GM21717 (cell line): ENCODE measurements around the gene NIPAL3.
"Not testable (repeated sequence)": the region's sequence is repeated elsewhere in the genome, so short reads cannot be mapped to it uniquely, and the experiment has no call there.

Source experiments
- ATAC-seq: cut with Tn5 transposase; IDR thresholded peaks from one replicate; pipeline ENCODE4 v1.9.1; 2021; ENCODE audit warnings: mild to moderate bottlenecking, moderate library complexity; ENCODE audit not compliant: unreplicated experiment

Gene NIPAL3

GRCh38 chr1:24421502-24421901, 5.9 kb downstream of the NIPAL3 start:
- no peak for ATAC-seq

- no peak for ATAC-seq
Observed at GRCh38 chr1:24424207-24424606, 8.6 kb downstream of the NIPAL3 start.

GRCh38 chr1:24424990-24425389, 9.4 kb downstream of the NIPAL3 start:
- ATAC-seq: no peak

- ATAC-seq: no peak
Observed at GRCh38 chr1:24425441-24425840, 9.8 kb downstream of the NIPAL3 start.

GRCh38 chr1:24425922-24426321, 10.3 kb downstream of the NIPAL3 start:
- ATAC-seq: no peak

GRCh38 chr1:24426744-24427544, 11.3 kb downstream of the NIPAL3 start:
- no peak for ATAC-seq

- no peak for ATAC-seq
Observed at GRCh38 chr1:24427545-24427862, 11.9 kb downstream of the NIPAL3 start.

- ATAC-seq: no peak
Observed at GRCh38 chr1:24435782-24436365, 20.3 kb downstream of the NIPAL3 start.

- no peak for ATAC-seq
Observed at GRCh38 chr1:24437631-24438396, 22.2 kb downstream of the NIPAL3 start.

- ATAC-seq: no peak
Observed at GRCh38 chr1:24438423-24438901, 22.9 kb downstream of the NIPAL3 start.

GRCh38 chr1:24440436-24440835, 24.8 kb downstream of the NIPAL3 start:
- ATAC-seq: no peak

GRCh38 chr1:24441480-24441879, 25.9 kb downstream of the NIPAL3 start:
- no peak for ATAC-seq

GRCh38 chr1:24441996-24442668, 26.5 kb downstream of the NIPAL3 start:
- ATAC-seq: no peak

GRCh38 chr1:24442764-24443163, 27.2 kb downstream of the NIPAL3 start:
- ATAC-seq: no peak

- ATAC-seq: no peak
Observed at GRCh38 chr1:24443241-24443656, 27.6 kb downstream of the NIPAL3 start.

- not testable (repeated sequence) for ATAC-seq
Observed at GRCh38 chr1:24446446-24446845, 30.8 kb downstream of the NIPAL3 start.

- no peak for ATAC-seq
Observed at GRCh38 chr1:24450316-24450715, 34.7 kb downstream of the NIPAL3 start.

- no peak for ATAC-seq
Observed at GRCh38 chr1:24450857-24451397, 35.3 kb downstream of the NIPAL3 start.

GRCh38 chr1:24451746-24452145, 36.1 kb downstream of the NIPAL3 start:
- no peak for ATAC-seq

GRCh38 chr1:24452922-24453485, 37.4 kb downstream of the NIPAL3 start:
- no peak for ATAC-seq

GRCh38 chr1:24454673-24455072, 39.1 kb downstream of the NIPAL3 start:
- ATAC-seq: no peak
